Spleen (tissue), 7 donors: ENCODE results near the gene MAP3K6.
A peak's percentile ranks its signal among the peaks of the same experiment; 100 is the strongest.

Experiments
- CTCF ChIP-seq, 11 experiments: fragments of 200-600 bp in 7 of 11; fragments of 450-650 bp in 4 of 11; sonication (generic) in 4 of 11; IDR thresholded peaks in 8 of 11; conservative IDR thresholded peaks in 3 of 11; 1 replicate in 7 of 11; 2 replicates in 4 of 11; pipeline versions ENCODE4 v1.4.0 to v1.8.0; 2016 to 2021; ENCODE audit warnings: antibody characterized with exemption in 11 of 11, inconsistent platforms in 4 of 11, mild to moderate bottlenecking in 1 of 11
- POLR2A ChIP-seq, 3 donors: fragments of 450-650 bp; IDR thresholded peaks; one replicate each; pipeline ENCODE4 v1.5.1; 2017; ENCODE audit warnings: antibody characterized with exemption in 3 of 3, mild to moderate bottlenecking in 1 of 3
- POLR2AphosphoS5 ChIP-seq, 3 donors: sonication (generic); formaldehyde crosslinking; IDR thresholded peaks; one replicate each; pipeline ENCODE4 v1.5.1; 2017; ENCODE audit warnings: antibody characterized with exemption in 3 of 3
- donor health status: DM: no; HTN: no; CAD: no; lungs with moderate emphysema.
- donor health status: DM: no; HTN: no; CAD: no.
- donor health status: DM: no; HTN: no; CAD: no.

DNA sequence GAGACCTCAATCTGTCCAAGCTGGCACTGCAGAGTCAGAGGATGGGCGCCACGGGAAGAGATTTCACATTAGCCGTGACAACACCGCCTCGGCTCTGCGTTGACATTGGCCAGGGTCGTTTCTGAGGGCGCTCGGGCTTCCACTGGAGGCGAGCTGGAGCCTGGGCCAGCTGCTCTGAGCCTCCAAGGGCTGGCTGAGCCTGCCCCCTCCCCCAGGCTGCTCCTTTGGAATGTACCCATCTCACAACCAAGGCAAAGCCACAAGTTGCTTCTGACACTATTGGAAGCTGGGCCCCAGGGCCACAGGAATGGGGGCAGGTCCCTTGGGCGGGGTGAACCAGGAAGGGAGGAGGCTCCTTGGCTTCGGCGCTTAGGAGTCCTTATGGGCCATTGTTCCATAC lies 38.3 kb upstream of the MAP3K6 start:
- no peak for TF ChIP-seq CTCF (IDR thresholded peaks at IDR 0.05 in 8 of 11, conservative IDR thresholded peaks at IDR 0.05 in 3 of 11)
- no peak for TF ChIP-seq POLR2A (IDR thresholded peaks at IDR 0.05)
- peak; percentile 34 to 57 (median 40) for TF ChIP-seq POLR2AphosphoS5 (IDR thresholded peaks at IDR 0.05)
